Kidney (tissue), 14 donors: ENCODE results near the gene R3HCC1L. TPM values are rescaled to one million over a fixed set of nuclear protein-coding genes. Genes with fewer than 3 reads are reported as not detected.

Experiments used
- DNase-seq, 5 donors: peaks; one replicate each; pipeline ENCODE4 v3.0.0-alpha.2; 2013 to 2020
- FAIRE-seq: peaks from 2 replicates; lab custom pipeline; 2012; peaks lifted over from hg19 to GRCh38; lab: Jason Lieb, UNC
- H3K27ac ChIP-seq, 2 donors: one replicate each; pipeline ENCODE4 v1.7.0; 2013; ENCODE audit warnings: low read depth in 2 of 2, low read length in 2 of 2, inconsistent platforms in 1 of 2
- H3K27me3 ChIP-seq: one replicate; pipeline ENCODE4 v1.7.1; 2013; ENCODE audit warnings: low read length, inconsistent platforms; ENCODE audit not compliant: control insufficient read depth, insufficient read depth
- H3K36me3 ChIP-seq, 3 donors: one replicate each; pipeline versions ENCODE4 v1.7.0 to v1.7.1; 2013; ENCODE audit warnings: low read length in 3 of 3, control low read depth in 1 of 3, inconsistent platforms in 1 of 3; ENCODE audit not compliant: insufficient read depth in 3 of 3, control insufficient read depth in 2 of 3
- H3K4me1 ChIP-seq, 3 donors: one replicate each; pipeline versions ENCODE4 v1.7.0 to v1.7.1; 2013; ENCODE audit warnings: low read length in 3 of 3, inconsistent platforms in 1 of 3, low read depth in 1 of 3; ENCODE audit not compliant: control insufficient read depth in 2 of 3, insufficient read depth in 2 of 3
- H3K4me3 ChIP-seq, 3 donors: one replicate each; pipeline versions ENCODE4 v1.7.0 to v1.8.1; 2013; ENCODE audit warnings: low read length in 3 of 3, control low read depth in 1 of 3, inconsistent platforms in 1 of 3
- H3K9ac ChIP-seq, 3 donors: one replicate each; pipeline versions ENCODE4 v1.7.0 to v1.7.1; 2013; ENCODE audit warnings: low read length in 3 of 3, control low read depth in 1 of 3, inconsistent platforms in 1 of 3
- H3K9me3 ChIP-seq, 3 donors: one replicate each; pipeline versions ENCODE4 v1.7.0 to v1.7.1; 2013; ENCODE audit warnings: low read length in 3 of 3, control low read depth in 1 of 3, inconsistent platforms in 1 of 3; ENCODE audit not compliant: control insufficient read depth in 2 of 3, insufficient read depth in 1 of 3
- CTCF ChIP-seq: IDR thresholded peaks from 3 replicates; pipeline ENCODE4 v1.5.1; 2012; ENCODE audit warnings: mild to moderate bottlenecking, moderate library complexity, borderline replicate concordance; ENCODE audit not compliant: insufficient read depth; ENCODE audit errors: extremely low read depth
- intact Hi-C: fragments of 100-400 bp; cut with DNase I; formaldehyde crosslinking; loops from one replicate; pipeline ENCODE4 v1.11.1; 2022
- polyA plus RNA-seq: library from polyadenylated mRNA; stranded (reverse); fragments of 350-450 nt; fragmentation: Illumina TruSeq; extraction: RNeasy Lipid Tissue Mini Kit (QIAGEN cat#74804); gene quantifications from one replicate; pipeline ENCODE4 v1.2.3, GENCODE V29; 2014; ENCODE audit warnings: low read depth, low replicate concordance; ENCODE audit not compliant: insufficient read depth
- total RNA-seq: library from RNA; stranded (reverse); fragmentation: NEBNext Ultra II Directional; extraction: Animal tissue kit (Norgen Biotek cat#: 25700); gene quantifications from one replicate; pipeline ENCODE4 v1.2.1, GENCODE V29; 2021
- donor health status: control.
- donor health status: control.
- donor health status: control.
- donor health status: control.
- donor health status: control.
- donor health status: DM: yes; HTN: yes; CAD: no.
- donor health status: Normal renal cell carcinoma (clear cell type).

The R3HCC1L gene
- total and polyA plus RNA-seq, 2 donors from 2014 or later: 9.7 to 17.0 TPM

GRCh38 chr10:98088186-98088971, 46.1 kb upstream of the R3HCC1L start:
- FAIRE-seq (no peak), DNase-seq (no peak)
- intact Hi-C loops: no loop called here
- Histone ChIP-seq H3K4me3 (no peak overlapping the region), H3K27me3 (no peaks in the 10 kb centered on the region), H3K9ac (no peak overlapping the region), H3K9me3 (no peaks in the 10 kb centered on the region), H3K36me3 (no peaks in the 10 kb centered on the region), H3K4me1 (no peaks in the 10 kb centered on the region), H3K27ac (no peak overlapping the region)
- TF ChIP-seq CTCF: no peak

- intact Hi-C loops: no loop called here
- no peak for DNase-seq
- no peak for FAIRE-seq
- no peak for TF ChIP-seq CTCF
- H3K36me3 ChIP-seq: no peaks in the 10 kb centered on the region
- no peak overlapping the region for H3K27ac ChIP-seq
- H3K27me3 ChIP-seq: no peaks in the 10 kb centered on the region
- H3K9ac ChIP-seq: no peak overlapping the region
- H3K4me3 ChIP-seq: no peak overlapping the region
- no peaks in the 10 kb centered on the region for H3K9me3 ChIP-seq
- no peaks in the 10 kb centered on the region for H3K4me1 ChIP-seq
Observed at GRCh38 chr10:98090822-98091221, 43.6 kb upstream of the R3HCC1L start.

- no peaks in the 10 kb centered on the region for H3K9me3 ChIP-seq
- intact Hi-C loops: no loop called here
- no peaks in the 10 kb centered on the region for H3K27me3 ChIP-seq
- H3K4me1 ChIP-seq: no peaks in the 10 kb centered on the region
- TF ChIP-seq CTCF: no peak
- no peak overlapping the region for H3K27ac ChIP-seq
- DNase-seq (no peak), FAIRE-seq (no peak)
- no peaks in the 10 kb centered on the region for H3K36me3 ChIP-seq
- no peak overlapping the region for H3K4me3 ChIP-seq
- no peak overlapping the region for H3K9ac ChIP-seq
Observed at GRCh38 chr10:98096316-98096715, 38.1 kb upstream of the R3HCC1L start.
